Astrocyte of the spinal cord (primary cell): ENCODE data around the gene CDC73.
A peak's percentile ranks its signal among the peaks of the same experiment; 100 is the strongest.
"Not testable (repeated sequence)": the region's sequence is repeated elsewhere in the genome, so short reads cannot be mapped to it uniquely, and the experiment has no call there.

Source experiments
- DNase-seq: peaks from one replicate; pipeline ENCODE4 v3.0.0; 2011; ENCODE audit warnings: low read depth, low spot score
- H3K4me3 ChIP-seq: 2 replicates; pipeline ENCODE4 v1.5.1; 2011; ENCODE audit warnings: low read depth, mild to moderate bottlenecking, low read length, moderate library complexity
- CTCF ChIP-seq: IDR thresholded peaks from 2 replicates; pipeline ENCODE4 v1.5.1; 2012; ENCODE audit warnings: low read depth, mild to moderate bottlenecking, low read length, inconsistent platforms
- in situ Hi-C: cut with HindIII; loops from 2 replicates; pipeline ENCODE4 v1.10.0; 2017; ENCODE audit warnings: low sequenced_read_pairs

The CDC73 gene

GRCh38 chr1:193111641-193112090 is 10.2 kb upstream of the CDC73 start:
- in situ Hi-C loops, result no loop called here
- no peak for TF ChIP-seq CTCF
- H3K4me3 ChIP-seq, result no peak overlapping the region
- peak; percentile 77 for DNase-seq

DNA sequence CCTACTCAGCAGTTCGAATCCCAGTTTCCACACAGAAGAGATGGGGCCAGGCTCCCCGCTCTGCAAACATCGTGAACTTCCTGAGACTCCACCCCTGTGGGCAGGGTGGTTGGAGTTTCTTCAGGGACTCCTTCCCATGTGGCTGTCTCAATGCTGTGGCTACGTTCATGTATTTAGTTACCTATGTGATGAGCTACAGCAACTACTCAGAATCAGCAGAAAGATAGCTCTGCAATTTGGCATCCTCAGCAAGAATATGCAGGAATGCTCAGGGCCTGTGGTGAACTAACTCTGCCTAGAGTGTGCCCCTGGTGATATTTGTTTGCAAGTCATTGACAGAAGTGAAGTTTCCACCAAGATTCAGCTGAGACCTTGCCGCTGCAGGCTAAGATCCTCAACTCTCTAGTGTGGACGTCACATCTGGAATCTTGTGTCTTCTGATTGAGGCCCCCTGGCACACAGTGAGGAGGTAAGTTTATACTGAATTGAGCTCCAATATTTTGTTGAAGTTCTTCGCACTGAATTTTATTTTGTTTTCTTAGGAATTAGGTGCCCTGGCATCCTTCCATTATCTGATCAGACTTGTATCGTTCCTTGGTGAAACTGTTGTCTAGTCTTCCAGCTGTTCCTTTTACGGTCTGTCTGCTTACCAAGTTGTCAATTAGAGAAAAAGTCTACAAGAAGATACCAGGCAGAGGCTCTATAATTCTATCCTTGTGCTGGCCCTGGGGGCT is 8.4 kb upstream of the CDC73 start:
- in situ Hi-C loops, result no loop called here
- DNase-seq, result no peak
- no peak overlapping the region for H3K4me3 ChIP-seq
- TF ChIP-seq CTCF, result no peak

GRCh38 chr1:193113992-193114332 is 7.9 kb upstream of the CDC73 start:
- TF ChIP-seq CTCF, result no peak

GRCh38 chr1:193114485-193115095 is 7.2 kb upstream of the CDC73 start:
- H3K4me3 ChIP-seq, result no peak overlapping the region
- no peak for TF ChIP-seq CTCF
- in situ Hi-C loops, result no loop called here
- no peak for DNase-seq

More at GRCh38 chr1:193113992-193114332, 7.9 kb upstream of the CDC73 start:
- H3K4me3 ChIP-seq, result no peak overlapping the region
- no peak for DNase-seq
- in situ Hi-C loops, result no loop called here

- DNase-seq, result peak; percentile 98
- TF ChIP-seq CTCF, result no peak
- in situ Hi-C loops, result no loop called here
These were observed 6.1 kb upstream of the CDC73 start for GRCh38 chr1:193115629-193116227.

GRCh38 chr1:193117167-193117566 is 4.7 kb upstream of the CDC73 start:
- in situ Hi-C loops, H3K4me3 ChIP-seq, DNase-seq: not testable (repeated sequence)

More at GRCh38 chr1:193115629-193116227, 6.1 kb upstream of the CDC73 start:
- no peak overlapping the region for H3K4me3 ChIP-seq

DNA sequence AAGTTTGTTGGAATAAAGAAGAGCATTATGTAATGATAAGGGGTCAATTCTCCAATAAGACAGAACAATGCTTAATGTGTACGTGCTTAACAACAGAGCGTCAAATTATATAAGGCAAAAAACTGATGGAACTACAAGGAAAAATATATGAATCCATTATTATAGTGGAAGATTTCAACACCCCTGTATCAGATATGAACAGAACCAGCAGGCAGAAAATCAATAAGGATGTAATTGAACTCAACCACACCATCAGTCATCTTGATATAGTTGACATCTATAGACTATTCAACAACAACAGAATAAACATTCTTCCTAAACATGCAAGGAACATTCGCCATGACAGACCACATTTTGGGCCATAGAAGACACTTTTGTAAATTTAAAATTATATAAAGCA is 3.6 kb upstream of the CDC73 start:
- H3K4me3 ChIP-seq, result no peak overlapping the region
- in situ Hi-C loops, result no loop called here
- no peak for TF ChIP-seq CTCF
- DNase-seq, result no peak
